Keratinocyte (primary cell): ENCODE data around the gene GPN3.

Source experiments
- EZH2 ChIP-seq: IDR thresholded peaks from one replicate; pipeline ENCODE4 v1.6.1; 2012; ENCODE audit warnings: inconsistent platforms, mild to moderate bottlenecking, low read length, moderate library complexity
- TF ChIP-seq, protein P1 (sequence below), 3 experiments: IDR thresholded peaks in 1 of 3; conservative IDR thresholded peaks in 1 of 3; optimal IDR thresholded peaks in 1 of 3; 2 replicates in 2 of 3; 3 replicates in 1 of 3; pipeline versions ENCODE3 to v1.5.1; 2011; ENCODE audit warnings: low read length in 3 of 3, mild to moderate bottlenecking in 3 of 3, moderate library complexity in 2 of 3, control low read depth in 1 of 3, inconsistent platforms in 1 of 3; ENCODE audit not compliant: insufficient read depth in 2 of 3; ENCODE audit errors: extremely low read depth in 1 of 3

DNA sequence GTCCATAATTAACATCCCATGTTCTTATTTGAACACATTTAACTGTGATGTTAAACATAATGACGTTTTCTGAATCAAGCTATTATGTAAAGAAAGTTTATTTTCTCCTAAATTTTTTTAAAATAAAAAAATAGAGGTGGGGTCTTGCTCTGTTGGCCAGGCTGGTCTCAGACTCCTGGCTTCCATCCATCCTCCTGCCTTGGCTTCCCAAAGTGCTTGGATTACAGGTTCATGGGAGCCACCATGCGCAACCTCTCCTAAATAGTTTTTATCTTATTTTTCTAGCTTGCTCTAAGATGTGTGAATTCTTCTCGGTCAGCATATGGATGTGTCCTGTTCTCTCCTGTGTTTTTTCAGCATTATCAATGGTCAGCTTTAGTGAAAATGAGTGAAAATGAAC, 37.3 kb upstream of the GPN3 start:
- TF ChIP-seq, protein P1, sequence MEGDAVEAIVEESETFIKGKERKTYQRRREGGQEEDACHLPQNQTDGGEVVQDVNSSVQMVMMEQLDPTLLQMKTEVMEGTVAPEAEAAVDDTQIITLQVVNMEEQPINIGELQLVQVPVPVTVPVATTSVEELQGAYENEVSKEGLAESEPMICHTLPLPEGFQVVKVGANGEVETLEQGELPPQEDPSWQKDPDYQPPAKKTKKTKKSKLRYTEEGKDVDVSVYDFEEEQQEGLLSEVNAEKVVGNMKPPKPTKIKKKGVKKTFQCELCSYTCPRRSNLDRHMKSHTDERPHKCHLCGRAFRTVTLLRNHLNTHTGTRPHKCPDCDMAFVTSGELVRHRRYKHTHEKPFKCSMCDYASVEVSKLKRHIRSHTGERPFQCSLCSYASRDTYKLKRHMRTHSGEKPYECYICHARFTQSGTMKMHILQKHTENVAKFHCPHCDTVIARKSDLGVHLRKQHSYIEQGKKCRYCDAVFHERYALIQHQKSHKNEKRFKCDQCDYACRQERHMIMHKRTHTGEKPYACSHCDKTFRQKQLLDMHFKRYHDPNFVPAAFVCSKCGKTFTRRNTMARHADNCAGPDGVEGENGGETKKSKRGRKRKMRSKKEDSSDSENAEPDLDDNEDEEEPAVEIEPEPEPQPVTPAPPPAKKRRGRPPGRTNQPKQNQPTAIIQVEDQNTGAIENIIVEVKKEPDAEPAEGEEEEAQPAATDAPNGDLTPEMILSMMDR (optimal IDR thresholded peaks at IDR 0.05 in 1 of 3, IDR thresholded peaks at IDR 0.05 in 1 of 3, conservative IDR thresholded peaks at IDR 0.05 in 1 of 3; ENCODE audit: extremely low read depth in 1 of 3, insufficient read depth in 2 of 3, low read length in 3 of 3): no peak
- no peak for TF ChIP-seq EZH2
